Stimulated activated naive CD8-positive, alpha-beta T cell treated with anti-CD3 and anti-CD28 coated beads, Interleukin-15, Interleukin-2, amounts not matched to agents 100 U/mL and 50 U/mL, for 24 hours (primary cell): ENCODE data around the gene MAPRE2.
"Not testable (repeated sequence)": the region's sequence is repeated elsewhere in the genome, so short reads cannot be mapped to it uniquely, and the experiment has no call there.

Experiments used
- ATAC-seq: fragments of 150-1000 bp; cut with Tn5 transposase; one replicate; pipeline ENCODE4 v1.10.0; 2021
- DNase-seq: peaks from one replicate; pipeline ENCODE4 v3.0.0; 2021

MAPRE2 gene

GRCh38 chr18:35122586-35123224 is 81.5 kb downstream of the MAPRE2 start:
- ATAC-seq: peak; percentile 75
- DNase-seq: peak; percentile 41

DNA sequence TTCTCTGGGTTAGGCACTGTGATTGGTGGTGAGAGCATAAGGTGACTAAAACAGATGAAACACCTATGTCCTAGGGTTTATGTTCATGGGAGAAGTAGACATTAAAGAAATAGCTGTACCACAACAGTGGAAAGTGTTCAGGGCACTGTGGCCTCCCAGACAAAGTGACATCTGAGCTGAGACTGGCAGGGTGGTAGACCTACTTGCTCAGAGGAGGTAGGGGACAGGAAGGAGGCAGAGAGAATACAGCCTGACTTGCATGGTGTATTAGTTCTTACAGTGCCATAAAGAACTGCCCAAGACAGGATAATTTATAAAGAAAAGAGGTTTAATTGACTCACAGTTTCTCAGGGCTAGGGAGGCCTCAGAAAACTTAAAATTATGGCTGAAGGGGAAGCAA is 82.6 kb downstream of the MAPRE2 start:
- ATAC-seq (no peak), DNase-seq (no peak)

GRCh38 chr18:35127201-35127600 is 86.0 kb downstream of the MAPRE2 start:
- DNase-seq: no peak
- ATAC-seq: no peak

- ATAC-seq (no peak), DNase-seq (no peak)
These were observed 87.5 kb downstream of the MAPRE2 start for GRCh38 chr18:35128675-35129074.

- DNase-seq (no peak), ATAC-seq (no peak)
These were observed 89.0 kb downstream of the MAPRE2 start for GRCh38 chr18:35130236-35130635.

DNA sequence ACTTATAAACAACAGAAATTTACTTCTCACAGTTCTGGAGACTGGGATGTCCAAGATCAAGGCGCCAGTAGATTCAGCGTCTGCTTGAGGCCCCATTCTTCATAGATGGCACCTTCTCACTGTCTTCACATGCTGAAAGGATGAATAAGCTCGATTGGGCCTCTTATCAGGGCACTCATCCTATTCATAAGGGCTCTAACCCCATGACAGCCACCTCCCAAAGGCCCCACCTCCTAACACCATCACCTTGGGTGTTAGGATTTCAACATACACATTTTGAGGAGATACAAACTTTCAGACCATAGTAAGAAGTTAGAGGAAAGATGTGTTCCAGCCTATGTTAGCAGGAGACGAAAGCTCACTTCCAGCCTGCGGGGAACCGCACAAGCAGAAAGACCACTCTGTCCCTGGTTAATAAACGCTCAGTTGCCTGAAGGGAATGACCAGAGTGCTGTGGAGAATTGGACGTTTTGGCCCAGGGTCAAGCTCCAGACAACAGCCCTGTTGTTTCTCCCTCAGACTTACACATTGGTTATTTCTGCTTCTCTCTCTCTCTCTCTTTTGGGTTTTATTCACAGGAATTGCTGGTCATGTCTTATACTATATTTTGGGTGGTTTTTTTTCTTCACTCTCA is 90.3 kb downstream of the MAPRE2 start:
- no peak for DNase-seq
- no peak for ATAC-seq

- DNase-seq (no peak), ATAC-seq (no peak)
These were observed 91.0 kb downstream of the MAPRE2 start for GRCh38 chr18:35132021-35132902.

DNA sequence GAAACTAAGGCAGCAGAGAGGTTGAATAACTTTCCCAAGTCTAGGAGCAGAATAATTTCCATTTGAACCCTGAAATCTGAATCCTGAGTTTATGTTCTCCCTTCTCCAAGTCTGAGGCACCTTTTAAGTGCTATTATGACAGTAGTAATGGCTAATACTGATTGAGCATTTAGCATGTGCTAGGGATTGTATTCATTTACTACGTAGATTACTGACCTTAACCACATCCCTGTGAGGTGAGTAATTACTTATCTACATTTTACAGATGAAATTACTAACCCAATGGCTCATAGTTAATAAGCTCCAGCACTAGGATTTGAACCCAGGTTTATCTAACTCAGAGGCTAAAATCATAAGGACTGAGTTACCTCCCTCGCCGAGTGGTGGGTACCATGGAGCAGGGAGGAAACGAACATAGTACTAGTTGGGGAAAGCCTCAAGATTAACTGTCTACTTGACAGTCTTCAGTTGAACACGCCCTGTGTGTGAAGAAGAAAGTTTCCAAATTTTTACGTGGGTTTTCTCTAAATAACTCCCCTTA is 93.0 kb downstream of the MAPRE2 start:
- ATAC-seq: no peak
- no peak for DNase-seq

- ATAC-seq: no peak
- no peak for DNase-seq
These were observed 93.7 kb downstream of the MAPRE2 start for GRCh38 chr18:35134791-35135531.

GRCh38 chr18:35136248-35136647 is 95.0 kb downstream of the MAPRE2 start:
- ATAC-seq: no peak

DNA sequence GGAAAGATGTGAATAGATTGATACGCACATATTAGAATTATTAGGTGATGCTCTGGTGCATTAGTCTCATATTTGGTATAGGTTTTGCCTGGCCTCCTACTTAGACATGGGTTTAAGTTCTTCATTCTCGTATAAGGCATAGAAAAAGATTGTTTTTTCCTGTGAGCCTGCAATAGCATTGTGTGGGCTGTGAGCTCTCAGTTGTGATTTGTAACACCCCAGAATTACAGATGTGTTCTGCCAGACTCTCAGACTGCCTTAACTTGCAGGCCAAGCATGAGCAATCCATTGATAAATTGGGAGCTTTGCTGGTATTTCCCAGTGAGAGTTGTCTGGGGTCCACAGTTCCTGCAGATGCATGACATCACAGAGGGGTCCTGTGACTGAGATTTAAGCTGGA is 95.7 kb downstream of the MAPRE2 start:
- ATAC-seq: no peak

More at GRCh38 chr18:35136248-35136647, 95.0 kb downstream of the MAPRE2 start:
- DNase-seq: no peak

DNA sequence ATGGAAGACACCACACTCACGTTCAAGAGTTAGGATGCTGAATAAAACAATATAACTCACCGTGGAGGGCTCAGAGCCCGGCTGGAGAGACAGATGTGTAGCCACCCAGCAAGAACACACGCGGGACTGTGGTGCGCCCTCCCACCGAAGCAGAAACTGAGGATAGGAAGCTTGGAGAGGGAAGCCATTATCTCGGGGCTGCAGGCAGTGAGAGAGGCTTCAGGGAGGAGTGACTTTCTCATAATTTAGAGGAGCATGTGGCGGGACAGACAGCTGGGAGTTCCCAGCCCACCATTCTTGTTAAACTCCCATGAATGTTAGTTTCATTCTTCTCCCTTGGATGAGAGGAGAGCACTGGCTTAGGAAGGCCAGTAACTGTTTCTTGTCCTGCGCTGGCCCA is 96.4 kb downstream of the MAPRE2 start:
- DNase-seq: no peak
- ATAC-seq: no peak

More for the DNA sequence above, 95.7 kb downstream of the MAPRE2 start:
- DNase-seq: no peak

DNA sequence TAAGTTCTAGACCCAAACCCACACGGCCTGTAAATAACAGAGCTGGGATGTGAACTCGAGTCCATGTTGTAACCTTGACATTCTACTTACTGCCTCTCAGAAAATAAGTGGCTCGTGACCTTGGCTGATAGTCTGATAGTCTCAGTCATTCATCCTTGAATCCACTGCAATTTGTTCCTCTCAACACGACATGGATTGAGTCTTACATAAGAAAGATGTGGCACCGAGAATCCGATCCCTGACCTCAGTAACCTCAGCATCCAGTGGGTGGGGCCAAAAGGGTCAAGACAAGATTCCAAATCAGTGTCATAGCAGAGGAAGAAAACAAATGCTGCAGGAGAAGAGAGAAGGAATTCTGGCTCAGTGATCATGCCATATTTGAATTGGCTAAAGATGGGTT is 97.6 kb downstream of the MAPRE2 start:
- no peak for DNase-seq
- no peak for ATAC-seq

GRCh38 chr18:35139517-35139916 is 98.3 kb downstream of the MAPRE2 start:
- no peak for DNase-seq
- ATAC-seq: no peak

- ATAC-seq: no peak
- DNase-seq: no peak
These were observed 99.9 kb downstream of the MAPRE2 start for GRCh38 chr18:35141077-35141476.

DNA sequence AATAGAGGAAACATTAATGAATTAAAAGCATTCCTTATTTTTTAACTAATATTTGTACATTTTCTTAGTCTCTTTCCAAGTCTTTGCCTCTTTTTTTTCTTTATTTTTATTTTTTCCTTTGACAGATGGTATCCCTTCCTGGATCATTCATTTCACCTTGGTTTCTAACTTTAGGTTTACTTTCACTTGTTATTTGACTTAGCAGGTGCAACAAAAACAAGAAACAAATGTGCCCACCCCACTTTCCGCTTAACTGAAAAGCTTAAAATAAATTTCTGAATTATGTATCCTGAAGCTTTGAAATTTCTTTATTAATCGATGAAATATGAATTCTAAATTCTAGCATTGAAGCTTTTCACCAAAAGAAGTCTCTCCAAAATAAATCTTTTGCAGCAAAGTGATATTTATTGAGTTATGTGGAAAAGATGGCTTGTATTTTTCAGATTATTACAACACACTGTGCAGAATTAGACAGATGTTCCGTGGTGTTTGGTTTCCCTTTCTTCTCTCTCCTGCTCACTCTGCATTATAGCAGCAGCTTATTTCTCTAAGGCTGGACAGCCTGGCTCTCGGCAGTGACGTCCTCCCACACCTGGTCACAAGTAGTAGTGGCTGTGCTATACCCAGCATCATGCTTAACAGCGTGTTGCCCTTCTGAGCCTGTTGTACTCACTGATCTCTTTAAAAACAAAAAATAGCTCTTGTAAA is 100.5 kb downstream of the MAPRE2 start:
- ATAC-seq: peak; percentile 33

DNA sequence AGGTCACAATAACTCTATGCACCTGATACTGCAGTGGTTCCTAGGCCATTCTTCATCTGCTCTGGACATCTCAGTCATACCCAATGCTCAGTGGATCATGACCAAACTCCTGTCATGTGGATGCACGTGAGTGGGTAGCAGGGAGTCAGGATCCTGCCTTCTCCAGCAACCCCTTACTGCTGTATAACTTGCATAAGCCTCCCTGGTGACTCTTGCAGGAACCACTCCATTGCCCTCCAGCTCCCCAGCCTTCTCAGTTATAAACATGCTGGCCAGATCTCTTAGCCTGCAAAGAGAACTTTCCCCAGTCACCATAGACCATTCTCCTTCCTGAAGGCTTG is 101.0 kb downstream of the MAPRE2 start:
- ATAC-seq: no peak
- no peak for DNase-seq

More for the DNA sequence above, 100.5 kb downstream of the MAPRE2 start:
- no peak for DNase-seq

DNA sequence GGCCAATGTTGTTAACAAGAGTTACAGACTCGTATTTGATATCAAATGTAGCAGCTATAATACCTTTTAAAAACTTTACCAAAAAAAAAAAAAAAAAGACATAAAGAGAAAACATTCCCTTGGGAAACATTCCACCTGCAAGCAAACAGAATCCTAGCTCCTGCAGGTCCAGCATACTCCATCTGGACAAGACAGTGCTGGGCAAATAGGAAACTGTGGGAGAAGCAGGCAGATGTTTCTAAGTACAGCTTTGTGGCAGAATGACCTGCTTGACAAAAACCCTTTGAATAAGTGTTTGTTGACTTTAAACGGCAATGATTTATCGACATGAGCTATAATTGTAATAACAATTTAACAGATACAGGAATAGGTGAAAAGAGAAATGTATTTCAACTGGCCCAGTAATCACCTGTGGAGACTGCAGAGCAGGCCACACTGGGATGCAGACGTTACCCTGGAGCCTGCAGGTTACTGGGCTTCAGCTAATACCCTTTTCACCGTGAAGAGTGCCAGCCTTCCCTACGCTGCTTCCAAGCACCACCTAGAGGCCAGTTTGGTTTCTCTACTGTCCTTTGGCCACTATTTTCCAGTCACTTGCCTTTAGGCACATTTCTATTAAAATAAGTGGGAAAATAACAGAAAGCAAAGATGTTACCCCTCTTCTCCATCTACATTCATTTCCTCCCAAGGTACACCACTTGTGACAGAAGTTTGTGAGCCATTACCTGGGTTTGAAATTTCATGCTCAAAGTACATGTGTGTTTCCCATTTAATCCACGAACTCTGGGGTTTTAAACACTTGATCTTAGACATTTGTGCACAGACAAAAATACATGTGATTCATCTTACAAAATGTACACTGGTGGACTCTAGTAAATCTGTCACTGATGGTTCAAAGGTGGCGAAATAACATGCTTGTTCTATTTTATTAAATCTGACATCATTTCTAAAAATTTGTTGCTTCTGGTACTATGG is 102.7 kb downstream of the MAPRE2 start:
- DNase-seq: peak; percentile 34

DNA sequence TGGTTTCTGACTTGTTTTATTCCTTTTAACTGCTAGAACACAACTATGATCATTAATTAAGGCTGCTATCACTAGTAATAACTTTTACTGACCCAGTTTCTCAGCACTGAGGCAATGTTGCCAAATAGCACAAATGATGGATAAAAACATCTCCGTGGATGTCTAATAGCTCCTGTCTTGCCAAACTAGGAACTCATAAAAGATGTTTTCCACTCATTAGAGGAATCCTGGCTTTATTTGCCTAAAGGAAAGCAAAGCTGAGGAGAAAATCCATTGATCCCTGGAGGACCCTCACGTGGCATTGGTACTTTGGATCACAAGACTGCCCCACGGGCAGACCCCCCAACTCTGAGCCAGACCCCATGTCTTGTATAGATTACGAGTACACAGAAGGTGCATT is 103.5 kb downstream of the MAPRE2 start:
- DNase-seq (no peak), ATAC-seq (no peak)

More for the DNA sequence above, 102.7 kb downstream of the MAPRE2 start:
- ATAC-seq: peak; percentile 78

DNA sequence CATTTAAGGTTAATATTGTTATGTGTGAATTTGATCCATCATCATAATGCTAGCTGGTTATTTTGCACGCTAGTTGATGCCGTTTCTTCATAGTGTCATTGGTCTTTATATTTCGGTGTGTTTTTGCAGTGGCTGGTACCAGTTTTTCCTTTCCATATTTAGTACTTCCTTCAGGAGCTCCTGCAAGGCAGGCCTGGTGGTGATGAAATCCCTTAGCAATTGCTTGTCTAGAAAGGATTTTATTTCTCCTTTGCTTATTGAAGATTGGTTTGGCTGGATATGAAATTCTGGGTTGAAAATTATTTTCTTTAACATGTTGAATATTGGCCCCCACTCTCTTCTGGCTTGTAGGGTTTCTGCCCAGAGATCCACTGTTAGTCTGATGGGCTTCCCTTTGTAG is 109.0 kb downstream of the MAPRE2 start:
- DNase-seq, ATAC-seq: not testable (repeated sequence)
